Activated CD8-positive, alpha-beta memory T cell treated with anti-CD3 and anti-CD28 coated beads for 24 hours (primary cell): ENCODE results near the gene SULT1A3.
"Not testable (repeated sequence)": the region's sequence is repeated elsewhere in the genome, so short reads cannot be mapped to it uniquely, and the experiment has no call there.

ENCODE experiments used
- DNase-seq: peaks from one replicate; pipeline ENCODE4 v3.0.0-alpha.2; 2020

Gene SULT1A3

DNA sequence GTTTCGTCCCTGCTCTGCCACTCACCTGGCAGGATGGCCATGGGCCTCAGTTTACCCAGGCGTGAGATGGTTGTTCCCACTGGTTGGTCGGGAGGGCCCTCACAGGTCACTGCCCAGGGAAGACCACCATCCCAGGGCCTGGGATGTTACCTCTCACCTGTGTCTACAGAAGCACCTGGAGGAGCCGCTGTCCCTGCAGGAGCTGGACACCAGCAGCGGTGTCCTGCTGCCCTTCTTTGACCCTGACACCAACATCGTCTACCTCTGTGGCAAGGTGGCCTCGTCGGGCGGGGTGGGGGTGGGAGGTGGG is 11.5 kb upstream of the SULT1A3 start:
- no peak for DNase-seq

GRCh38 chr16:30187971-30188561 is 11.0 kb upstream of the SULT1A3 start:
- DNase-seq: peak; percentile 67

DNA sequence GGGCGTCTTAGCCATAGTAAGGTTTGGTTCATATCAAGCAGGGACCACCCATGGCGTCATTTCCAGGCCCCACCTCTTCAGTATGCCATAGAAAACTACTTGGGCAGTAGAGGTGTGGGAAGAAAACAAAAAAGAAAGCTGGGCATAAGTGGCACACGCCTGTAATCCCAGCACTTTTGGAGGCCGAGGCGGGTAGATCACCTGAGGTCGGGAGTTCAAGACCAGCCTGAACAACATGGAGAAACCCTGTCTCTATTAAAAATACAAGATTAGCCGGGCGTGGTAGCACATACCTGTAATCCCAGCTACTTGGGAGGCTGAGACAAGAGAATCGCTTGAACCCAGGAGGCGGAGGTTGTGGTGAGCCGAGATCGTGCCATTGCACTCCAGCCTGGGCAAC is 7.9 kb upstream of the SULT1A3 start:
- DNase-seq: not testable (repeated sequence)

- DNase-seq: not testable (repeated sequence)
These were observed 6.0 kb upstream of the SULT1A3 start for GRCh38 chr16:30193098-30193497.

GRCh38 chr16:30193615-30194014 is 5.4 kb upstream of the SULT1A3 start, which contains the start of the genes BOLA2B and SLX1A:
Gene BOLA2B, minus strand, starts transcription at chr16:30193666. Its CDS starts 71 bp downstream, at chr16:30193595.
Gene SLX1A, plus strand, starts transcription at chr16:30193875. Its CDS starts 210 bp downstream, at chr16:30194085.
- DNase-seq: not testable (repeated sequence)

DNA sequence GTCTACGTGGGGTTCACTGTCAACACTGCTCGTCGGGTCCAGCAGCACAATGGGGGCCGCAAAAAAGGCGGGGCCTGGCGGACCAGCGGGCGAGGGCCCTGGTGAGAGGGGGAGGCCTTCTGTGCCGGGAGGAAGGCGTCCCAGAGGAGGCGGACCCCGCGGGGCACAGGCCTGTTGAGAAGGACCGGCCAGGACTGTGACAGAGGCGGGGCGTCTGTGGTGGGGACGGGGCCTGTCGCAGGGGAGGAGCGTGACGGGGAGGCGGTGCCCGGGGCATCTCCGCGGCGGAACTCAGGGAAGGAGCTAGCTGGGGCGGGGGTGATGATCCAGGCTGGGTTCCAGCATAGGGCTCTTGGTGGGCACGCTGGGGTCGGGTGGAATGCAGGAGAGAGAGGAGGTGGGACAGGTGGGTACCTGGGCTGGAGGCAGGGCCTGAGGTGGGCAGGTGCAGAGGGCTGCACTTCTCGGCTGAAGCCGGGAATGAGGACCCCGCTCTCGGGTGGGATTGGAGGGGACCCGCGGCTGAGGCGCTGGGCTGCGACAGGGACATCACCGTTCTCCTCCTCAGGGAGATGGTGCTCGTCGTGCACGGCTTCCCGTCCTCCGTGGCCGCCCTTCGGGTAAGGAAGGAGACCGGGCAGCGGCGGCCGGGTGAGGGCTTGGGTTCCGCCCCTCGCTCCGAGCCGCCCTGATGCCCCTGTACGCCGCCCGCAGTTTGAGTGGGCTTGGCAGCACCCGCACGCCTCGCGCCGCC is 4.7 kb upstream of the SULT1A3 start:
- peak; percentile 69 for DNase-seq

- DNase-seq: not testable (repeated sequence)
These were observed 2.1 kb upstream of the SULT1A3 start for GRCh38 chr16:30197001-30197400.

GRCh38 chr16:30199608-30200343 is 721 bp downstream of the SULT1A3 start:
- DNase-seq: not testable (repeated sequence)

- peak; percentile 64 for DNase-seq
These were observed 6.6 kb downstream of the SULT1A3 start for GRCh38 chr16:30205541-30206236.

GRCh38 chr16:30206252-30206651 is 7.2 kb downstream of the SULT1A3 start:
- DNase-seq: not testable (repeated sequence)

DNA sequence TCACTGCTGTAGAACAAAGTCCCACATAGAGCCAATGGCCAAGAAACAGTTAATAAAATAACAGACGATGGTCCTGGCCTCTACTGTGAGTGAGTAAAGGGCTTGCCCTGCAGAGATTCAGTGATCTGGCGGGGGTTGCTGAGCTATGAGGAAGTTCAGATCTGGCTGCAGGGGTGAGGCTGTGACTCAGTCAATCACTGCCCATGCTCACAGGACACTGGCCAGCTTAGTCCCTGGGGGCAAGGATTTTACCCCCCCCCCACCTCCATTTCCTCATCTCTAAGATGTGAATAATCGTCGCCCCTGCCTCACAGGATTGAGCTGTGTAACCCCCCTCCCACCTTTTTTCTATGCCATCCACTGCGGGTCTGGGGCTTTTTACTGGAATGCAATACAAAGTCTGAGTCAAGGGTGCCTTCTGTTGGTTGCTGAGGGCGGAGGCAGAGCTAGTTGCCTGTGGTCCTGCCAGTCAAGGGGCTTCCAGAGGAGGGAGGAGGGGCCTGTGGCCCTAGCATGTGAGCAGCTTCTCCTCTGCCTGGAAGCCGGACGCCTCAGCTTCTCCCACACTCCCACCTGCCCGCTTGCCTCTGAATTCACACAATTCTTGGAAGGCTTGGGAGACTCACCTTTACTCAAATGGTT is 8.1 kb downstream of the SULT1A3 start:
- peak; percentile 52 for DNase-seq

- peak; percentile 53 for DNase-seq
These were observed 10.0 kb downstream of the SULT1A3 start for GRCh38 chr16:30209032-30209431.

DNA sequence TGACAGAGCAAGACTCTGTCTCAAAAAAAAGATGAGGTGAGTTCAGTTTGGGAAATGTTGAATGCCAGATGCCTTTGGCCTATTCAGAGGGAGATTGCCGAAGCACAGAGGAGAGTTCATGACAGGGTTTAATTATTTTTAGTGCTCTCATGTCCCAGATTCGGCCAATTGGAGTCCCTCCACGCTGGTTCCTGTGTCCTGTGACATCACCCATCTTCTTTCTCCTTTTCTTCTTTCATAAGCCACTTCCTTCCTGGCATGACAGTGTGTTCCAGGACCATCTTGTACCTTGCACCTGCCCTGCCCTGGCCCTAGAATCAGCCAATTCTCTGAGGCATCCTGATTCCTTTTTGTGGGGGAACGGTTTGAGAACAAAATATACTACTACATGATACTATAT is 12.4 kb downstream of the SULT1A3 start:
- not testable (repeated sequence) for DNase-seq

- not testable (repeated sequence) for DNase-seq
These were observed 18.0 kb downstream of the SULT1A3 start for GRCh38 chr16:30217082-30217481.

DNA sequence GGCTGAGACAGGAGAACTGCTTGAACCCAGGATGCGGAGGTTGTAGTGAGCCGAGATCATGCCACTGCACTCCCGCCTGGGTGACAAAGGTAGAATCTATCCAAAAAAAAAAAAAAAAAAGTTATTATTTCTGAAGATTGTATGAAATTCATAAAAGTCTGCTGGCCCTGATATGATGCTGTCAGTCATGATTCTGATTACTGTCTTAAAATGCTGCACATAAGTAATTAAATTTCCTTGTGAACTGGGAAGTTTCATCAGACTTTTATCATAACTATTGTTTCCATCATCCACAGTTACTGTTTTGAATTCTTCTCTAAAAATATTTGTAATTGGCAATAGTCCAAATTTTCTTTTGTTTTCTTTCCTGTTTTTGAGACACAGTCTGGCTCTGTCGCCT is 49.3 kb downstream of the SULT1A3 start, which contains the start of gene NPIPB13:
Gene NPIPB13 (minus strand): TSS at position 101 of the 400 bp plus-strand sequence. CDS start 2,906 bp downstream, outside the sequence.
- not testable (repeated sequence) for DNase-seq
